GM18861 (cell line): Measurements from ENCODE around the gene RBMS1.
A peak's percentile ranks its signal among the peaks of the same experiment; 100 is the strongest.

Experiments used
- ATAC-seq: cut with Tn5 transposase; IDR thresholded peaks from one replicate; pipeline ENCODE4 v1.9.1; 2021; ENCODE audit not compliant: unreplicated experiment

Gene RBMS1

GRCh38 chr2:160411955-160412354 lies 81.7 kb downstream of the RBMS1 start:
- no peak for ATAC-seq

DNA sequence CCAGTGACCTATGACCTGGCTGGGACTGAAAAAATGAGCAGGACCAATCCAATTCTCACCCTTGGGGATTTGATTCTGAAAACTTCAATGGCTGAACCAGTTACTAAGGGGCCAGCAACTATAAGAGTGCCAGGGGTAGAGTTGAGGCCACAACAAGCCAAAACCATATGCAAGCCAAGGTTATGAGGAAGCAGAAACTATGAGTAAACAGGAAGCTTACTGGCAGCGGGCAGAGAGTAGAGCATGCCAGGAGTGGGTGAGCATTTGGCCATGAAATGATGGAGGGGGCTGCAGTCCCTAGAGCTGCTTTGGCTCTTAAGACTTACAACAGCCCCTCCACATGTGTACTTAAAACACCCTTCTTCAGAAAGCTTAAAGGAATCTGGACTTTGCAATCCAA lies 82.4 kb downstream of the RBMS1 start:
- peak; percentile 46 for ATAC-seq

GRCh38 chr2:160409480-160409879 lies 84.1 kb downstream of the RBMS1 start:
- ATAC-seq, result no peak

- ATAC-seq, result no peak
Measured at GRCh38 chr2:160408959-160409291, 84.7 kb downstream of the RBMS1 start.

DNA sequence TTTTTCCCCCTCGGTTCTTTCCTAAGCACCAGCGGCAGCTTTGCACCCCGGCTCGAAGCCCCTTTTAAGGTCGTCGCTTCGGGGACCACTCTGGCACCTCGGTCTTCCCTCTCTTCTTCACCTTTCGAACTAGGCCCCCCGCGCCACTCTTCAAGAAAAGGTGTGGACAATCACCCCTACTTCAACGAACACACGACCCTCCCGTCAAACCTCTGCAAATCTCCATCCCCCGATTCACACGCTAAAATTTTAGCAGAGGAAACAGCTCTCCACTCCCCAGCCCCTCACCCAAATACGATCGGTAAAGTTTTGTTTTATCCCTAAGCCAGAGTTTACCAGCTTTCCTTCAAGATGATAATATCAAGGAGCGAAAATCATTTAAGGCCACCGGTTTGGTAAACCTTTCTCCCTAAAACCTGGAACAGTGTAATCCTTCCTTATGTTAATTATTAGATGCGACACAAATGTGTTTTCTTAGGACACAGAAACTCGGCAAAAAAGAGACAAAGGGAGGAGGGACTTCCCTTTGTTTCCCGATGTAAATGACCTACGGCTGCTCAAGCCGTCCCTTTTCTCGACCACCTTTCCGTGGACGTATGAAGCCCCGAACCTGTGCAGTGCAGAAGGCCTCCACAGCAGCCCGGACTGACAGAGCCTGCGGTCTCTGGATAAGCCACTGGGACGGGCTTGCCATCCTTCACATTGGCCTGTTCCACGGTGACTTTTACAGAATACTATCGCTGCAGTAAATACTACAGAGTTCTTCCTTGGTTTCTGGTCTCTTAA lies 85.2 kb downstream of the RBMS1 start:
- no peak for ATAC-seq

GRCh38 chr2:160407393-160408172 lies 86.0 kb downstream of the RBMS1 start:
- ATAC-seq, result peak; percentile 46

DNA sequence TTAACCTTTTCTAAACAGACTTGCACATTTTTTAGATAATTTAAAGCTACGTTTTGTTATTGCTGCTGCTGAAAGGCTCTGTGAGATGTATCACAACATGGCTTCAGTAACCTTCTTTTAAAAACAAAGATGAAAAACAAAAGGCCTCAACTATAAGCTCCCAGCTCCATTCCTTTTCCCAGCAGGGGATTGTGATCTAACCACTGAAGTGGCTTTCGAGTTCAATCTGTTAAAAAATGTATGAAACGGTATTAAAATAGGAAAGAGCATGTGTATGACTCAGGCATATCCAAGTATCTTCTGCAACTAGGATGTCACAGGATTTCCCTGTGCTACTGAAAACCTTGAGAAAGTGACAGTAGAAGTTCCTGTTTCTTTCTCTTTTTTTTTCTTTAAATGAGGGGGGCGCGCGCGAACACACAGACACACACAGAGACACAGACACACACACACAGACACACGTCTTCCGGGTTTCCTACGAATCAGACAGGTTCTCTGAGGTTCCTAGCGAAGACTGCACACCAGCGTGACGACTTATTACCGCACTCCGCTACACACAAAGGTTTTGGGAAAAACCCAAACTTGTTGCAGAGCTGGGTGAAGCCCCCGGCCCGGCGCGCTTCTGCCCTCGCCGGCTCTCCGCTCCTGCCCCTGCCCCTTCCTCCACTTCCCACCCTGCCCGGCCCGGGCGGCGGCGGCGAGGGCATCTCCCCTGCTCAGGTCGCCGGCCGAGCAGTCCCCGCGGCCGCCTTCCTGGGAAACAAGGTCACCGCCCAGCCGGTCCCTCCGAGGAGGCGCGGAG lies 86.8 kb downstream of the RBMS1 start:
- ATAC-seq, result peak; percentile 38

DNA sequence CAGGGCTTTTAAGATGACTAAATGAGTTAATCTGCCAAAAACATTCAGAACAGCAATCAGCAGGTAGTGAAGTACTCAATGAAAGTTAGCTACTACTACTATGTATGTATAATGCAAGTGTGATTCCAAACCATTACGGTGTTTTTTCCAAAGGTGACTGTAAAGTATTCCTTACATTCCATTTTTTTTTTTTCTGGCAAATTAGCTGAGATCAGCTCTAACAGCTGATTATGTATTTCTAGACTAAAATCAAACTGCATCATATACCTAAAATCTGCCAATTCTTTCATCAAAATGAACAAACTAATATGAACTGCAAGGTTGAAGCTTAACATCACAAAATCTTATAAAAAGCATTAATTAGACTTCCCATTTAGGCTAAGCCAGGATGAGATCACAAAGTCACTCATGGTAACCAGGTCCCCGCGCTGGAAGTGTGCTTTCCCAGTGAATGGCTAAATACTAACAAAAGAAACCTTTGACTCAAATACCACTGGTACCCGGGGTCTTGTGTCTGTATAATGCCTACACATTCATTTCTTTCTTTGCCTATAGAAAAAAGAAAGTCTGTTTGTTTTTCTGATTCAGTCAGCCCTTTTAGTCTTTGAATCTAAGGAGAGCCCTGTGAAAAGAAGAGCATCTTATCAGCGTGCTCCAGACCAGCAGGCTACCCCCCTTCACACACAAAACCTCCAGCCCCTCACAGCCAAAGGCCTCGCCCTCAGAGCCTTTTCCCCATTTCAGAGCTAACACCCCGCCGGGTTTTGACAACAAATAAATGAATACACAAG lies 88.3 kb downstream of the RBMS1 start:
- no peak for ATAC-seq

DNA sequence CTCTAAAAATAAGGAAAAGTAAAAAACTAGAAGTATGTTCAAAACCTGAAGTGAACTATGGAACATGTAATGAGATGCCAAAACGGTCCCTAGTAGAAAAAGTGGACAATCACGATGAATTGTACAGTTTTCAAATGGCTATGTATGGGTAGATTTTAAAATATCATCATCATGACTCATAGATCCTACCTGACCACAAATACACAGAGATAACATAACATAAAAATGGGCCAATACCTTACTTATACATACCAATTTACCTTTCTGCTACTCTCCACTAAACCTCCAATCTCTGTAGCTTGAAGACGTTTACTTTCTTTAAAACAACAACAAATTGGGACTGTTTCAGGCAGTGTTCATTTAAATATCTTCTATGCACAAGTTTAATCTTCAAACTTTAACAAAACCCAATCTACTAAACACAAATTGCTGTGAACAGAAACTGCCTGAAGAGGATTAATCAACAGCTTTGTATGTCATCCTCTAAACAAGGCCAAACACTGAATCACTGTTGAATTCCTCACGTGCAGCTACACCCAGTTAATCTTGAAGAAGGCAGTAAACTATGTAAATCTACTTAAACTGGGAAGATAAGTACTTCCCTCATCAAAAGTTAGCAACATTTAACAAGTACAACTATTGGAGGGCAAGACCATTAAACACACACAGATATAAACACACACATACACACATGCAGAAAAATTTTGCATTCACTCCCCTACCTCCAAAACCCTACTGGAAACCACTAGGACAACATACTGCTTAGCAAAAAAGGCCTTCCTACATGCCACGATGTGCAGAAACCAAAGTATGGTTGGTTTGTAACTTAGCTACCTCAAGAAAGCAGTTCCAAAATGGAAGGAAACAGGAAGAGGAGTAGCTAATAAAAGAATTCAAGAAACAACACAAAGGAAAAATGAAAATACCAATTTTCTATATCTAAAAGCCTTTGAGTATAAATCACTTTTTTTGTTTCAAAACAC lies 90.3 kb downstream of the RBMS1 start:
- ATAC-seq, result no peak

DNA sequence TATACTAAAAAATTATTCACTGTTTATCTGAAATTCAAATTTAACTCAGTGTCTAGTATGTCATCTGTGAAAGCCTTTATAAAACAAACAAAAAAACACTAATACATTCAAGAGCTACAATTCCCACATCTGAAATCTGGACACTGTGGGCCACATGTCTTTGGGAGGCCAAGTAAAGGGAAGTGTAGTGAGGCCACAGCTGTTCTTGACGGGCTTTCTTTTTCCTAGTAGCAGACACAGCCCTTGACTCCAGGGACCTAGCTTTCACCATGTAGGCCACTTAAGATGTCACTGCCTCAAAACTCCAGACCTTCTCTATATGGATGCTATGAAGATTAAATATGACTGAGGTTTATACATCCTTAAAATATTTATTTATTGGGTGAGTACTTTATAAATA lies 91.1 kb downstream of the RBMS1 start:
- no peak for ATAC-seq

DNA sequence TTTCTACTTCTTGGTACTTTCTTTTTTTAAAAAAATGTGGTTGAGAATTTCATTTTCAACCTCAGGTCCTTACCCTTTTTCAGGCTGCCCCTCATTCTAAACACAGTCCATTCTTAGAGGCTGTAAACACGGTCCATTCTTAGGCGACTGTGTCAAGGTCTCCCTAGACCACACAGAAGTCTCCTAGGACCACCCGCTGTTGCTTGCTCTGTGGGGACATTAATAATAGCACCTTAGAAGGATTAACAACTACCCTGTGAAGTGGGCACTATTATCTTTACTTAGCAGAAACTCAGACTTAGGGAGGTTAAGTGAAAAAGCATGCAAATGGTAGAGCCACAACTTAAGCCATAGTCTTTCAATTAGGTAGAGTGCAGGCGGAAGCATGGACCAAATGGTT lies 91.7 kb downstream of the RBMS1 start:
- ATAC-seq, result no peak

DNA sequence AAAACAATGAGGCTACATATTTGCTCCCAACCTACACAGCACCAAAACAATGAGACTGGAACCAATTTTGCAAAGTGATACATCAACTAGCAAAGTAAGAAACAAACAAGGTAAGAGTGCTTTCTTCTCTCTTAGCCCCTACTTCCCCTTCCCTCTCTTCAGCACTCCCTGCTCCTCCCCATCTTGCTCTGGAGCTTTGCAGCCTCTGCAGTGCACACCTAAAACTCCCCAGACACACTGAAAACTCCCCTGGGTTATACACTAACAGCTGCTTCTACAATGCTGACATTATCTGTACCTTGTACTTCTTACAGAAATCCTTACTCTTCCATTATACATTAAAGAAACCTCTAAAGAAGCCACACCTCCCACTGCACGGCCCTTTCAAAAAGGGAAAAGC lies 93.7 kb downstream of the RBMS1 start:
- ATAC-seq, result no peak

- no peak for ATAC-seq
Measured at GRCh38 chr2:160397530-160397865, 96.1 kb downstream of the RBMS1 start.

- ATAC-seq, result peak; percentile 100
Measured at GRCh38 chr2:160394153-160394552, 99.5 kb downstream of the RBMS1 start.

DNA sequence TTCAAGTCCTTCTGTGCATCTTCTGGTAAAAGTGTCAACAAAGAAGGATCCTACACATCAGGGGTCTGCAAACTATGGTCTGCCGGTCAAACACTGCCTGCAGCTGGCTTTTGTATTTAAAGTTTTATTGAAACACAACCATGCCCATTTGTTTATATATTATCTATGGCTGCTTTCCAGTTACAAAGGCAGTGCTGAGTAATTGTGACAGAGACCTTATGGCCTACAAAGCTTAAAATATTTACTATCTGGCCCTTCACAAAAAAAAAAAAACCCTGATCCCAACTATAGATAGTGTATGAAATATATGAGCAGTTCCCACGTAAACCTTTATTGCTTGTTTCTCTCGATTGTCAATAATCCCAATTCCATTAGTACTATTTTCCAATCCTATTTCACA lies 101.4 kb downstream of the RBMS1 start:
- no peak for ATAC-seq

- no peak for ATAC-seq
Measured at GRCh38 chr2:160390544-160391455, 102.8 kb downstream of the RBMS1 start.

- no peak for ATAC-seq
Measured at GRCh38 chr2:160389875-160390274, 103.7 kb downstream of the RBMS1 start.

DNA sequence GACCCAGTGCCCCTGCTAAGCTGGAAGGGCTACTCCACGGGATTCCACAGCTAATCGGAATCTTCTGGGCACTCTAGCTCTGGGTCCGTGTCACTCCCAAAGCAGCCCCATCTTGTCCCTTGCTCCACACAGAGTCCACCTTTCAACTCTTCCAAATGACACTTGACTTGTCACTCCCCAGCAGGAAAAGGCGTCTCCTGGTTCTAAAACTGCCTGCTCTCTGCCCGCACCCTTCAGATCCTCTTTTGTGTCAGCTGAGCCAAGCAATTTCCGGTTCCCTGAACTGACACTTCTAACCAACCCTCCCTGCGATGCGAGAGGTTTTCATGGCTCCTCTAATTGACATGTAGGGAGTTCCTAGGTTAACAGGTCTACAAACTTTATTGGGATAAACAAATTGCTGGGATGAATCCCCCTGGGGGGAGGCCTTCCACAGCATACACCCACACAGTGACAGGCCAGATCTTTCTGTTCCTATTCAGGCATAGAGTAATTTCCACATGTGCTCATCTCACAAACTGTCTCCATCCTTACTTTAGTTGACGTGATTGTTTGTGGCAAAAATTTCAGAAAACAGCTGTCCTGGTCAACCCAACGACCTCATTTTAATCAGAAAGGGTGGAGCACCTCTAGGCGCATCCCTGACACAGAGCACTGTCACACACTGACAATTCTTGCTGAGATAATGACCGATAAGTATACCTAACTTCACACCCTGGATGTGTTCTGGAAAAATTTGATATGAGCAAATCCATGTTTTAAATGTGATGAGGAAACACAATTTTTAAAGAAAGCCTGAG lies 104.9 kb downstream of the RBMS1 start:
- ATAC-seq, result no peak
